Neural cell (in vitro differentiated cells): Measurements from ENCODE around the gene TTC39B. TPM values are rescaled to one million over a fixed set of nuclear protein-coding genes. Genes with fewer than 3 reads are reported as not detected.

Experiments
- H2AFZ ChIP-seq: fragments of 200-600, 300-800 bp; sonication (generic), shearing (Covaris generic); 2 replicates; pipeline ENCODE4 v1.6.0; 2014; ENCODE audit warnings: low read depth, mild to moderate bottlenecking, antibody characterized with exemption, low read length, moderate library complexity
- H3F3A ChIP-seq: fragments of 200-600 bp; shearing (Covaris generic); 2 replicates; pipeline ENCODE4 v1.6.1; 2016; ENCODE audit warnings: mild to moderate bottlenecking, moderate library complexity, mixed read lengths, antibody characterized with exemption, low read length; ENCODE audit not compliant: insufficient read depth, poor library complexity, severe bottlenecking
- H3K27ac ChIP-seq: fragments of 200-600, 300-800 bp; sonication (generic), shearing (Covaris generic); 2 replicates; pipeline ENCODE4 v1.5.1; 2014; ENCODE audit warnings: mild to moderate bottlenecking, low read length, moderate library complexity
- H3K27me3 ChIP-seq: fragments of 300-800, 200-600 bp; sonication (generic), shearing (Covaris generic); 2 replicates; pipeline ENCODE4 v1.6.0; 2014; ENCODE audit warnings: mild to moderate bottlenecking, low read depth, low read length, moderate library complexity; ENCODE audit not compliant: insufficient read depth
- H3K36me3 ChIP-seq: fragments of 300-800, 200-600 bp; sonication (generic), shearing (Covaris generic); 2 replicates; pipeline ENCODE4 v1.5.1; 2014; ENCODE audit warnings: mild to moderate bottlenecking, antibody characterized with exemption, low read length, moderate library complexity; ENCODE audit not compliant: insufficient read depth
- H3K4me2 ChIP-seq: fragments of 300-800, 200-600 bp; sonication (generic), shearing (Covaris generic); 2 replicates; pipeline ENCODE4 v1.6.0; 2014; ENCODE audit warnings: mild to moderate bottlenecking, low read length
- H3K4me3 ChIP-seq: fragments of 300-800, 200-600 bp; sonication (generic), shearing (Covaris generic); 2 replicates; pipeline ENCODE4 v1.5.1; 2014; ENCODE audit warnings: mild to moderate bottlenecking, low read length, moderate library complexity
- H3K79me2 ChIP-seq: fragments of 200-600 bp; shearing (Covaris generic); replicated peaks from 2 replicates; pipeline ENCODE4 v1.6.0; 2014; ENCODE audit warnings: mild to moderate bottlenecking, low read length, moderate library complexity; ENCODE audit not compliant: insufficient read depth
- H3K9ac ChIP-seq: fragments of 300-800, 200-600 bp; sonication (generic), shearing (Covaris generic); 2 replicates; pipeline ENCODE4 v1.6.1; 2016; ENCODE audit warnings: mild to moderate bottlenecking, low read length, mixed read lengths
- H3K9me2 ChIP-seq: fragments of 200-600 bp; shearing (Covaris generic); 2 replicates; pipeline ENCODE4 v1.6.1; 2016; ENCODE audit warnings: mild to moderate bottlenecking, low read length, mixed read lengths; ENCODE audit not compliant: insufficient read depth
- H3K9me3 ChIP-seq: fragments of 200-600, 300-800 bp; sonication (generic), shearing (Covaris generic); 2 replicates; pipeline ENCODE4 v1.6.1; 2016; ENCODE audit warnings: mild to moderate bottlenecking, mixed run types, low read length, moderate library complexity, mixed read lengths
- H4K20me1 ChIP-seq: fragments of 200-600 bp; shearing (Covaris generic); 2 replicates; pipeline ENCODE4 v1.6.1; 2016; ENCODE audit warnings: mild to moderate bottlenecking, mixed run types; ENCODE audit not compliant: insufficient read depth
- EP300 ChIP-seq: fragments of 450-650 bp; conservative IDR thresholded peaks from 2 replicates; pipeline ENCODE4 v1.6.1; 2014; ENCODE audit warnings: antibody characterized with exemption, mild to moderate bottlenecking, moderate library complexity; ENCODE audit not compliant: poor library complexity, severe bottlenecking
- EZH2 ChIP-seq: fragments of 200-600, 300-800 bp; shearing (Covaris generic), sonication (generic); IDR thresholded peaks from 2 replicates; pipeline ENCODE4 v1.6.1; 2014; ENCODE audit warnings: antibody characterized with exemption, low read length, borderline replicate concordance, mild to moderate bottlenecking; ENCODE audit not compliant: insufficient read depth, poor library complexity, severe bottlenecking
- MXI1 ChIP-seq: fragments of 450-650 bp; conservative IDR thresholded peaks from 2 replicates; pipeline ENCODE4 v1.6.1; 2014; ENCODE audit warnings: antibody characterized with exemption, mild to moderate bottlenecking; ENCODE audit not compliant: poor library complexity, severe bottlenecking
- POLR2AphosphoS5 ChIP-seq: IDR thresholded peaks from 2 replicates; pipeline ENCODE4 v1.6.1; 2012
- RAD21 ChIP-seq: fragments of 450-650 bp; conservative IDR thresholded peaks from 2 replicates; pipeline ENCODE4 v1.6.1; 2014; ENCODE audit warnings: antibody characterized with exemption, mild to moderate bottlenecking, moderate library complexity
- SMC3 ChIP-seq: fragments of 450-650 bp; conservative IDR thresholded peaks from 2 replicates; pipeline ENCODE4 v1.6.1; 2014; ENCODE audit warnings: antibody characterized with exemption, mild to moderate bottlenecking, moderate library complexity; ENCODE audit not compliant: poor library complexity
- TAF1 ChIP-seq: IDR thresholded peaks from 2 replicates; pipeline ENCODE4 v1.6.1; 2012; ENCODE audit warnings: low read depth
- polyA plus RNA-seq: library from polyadenylated mRNA; depleted of rRNA; stranded (reverse); fragments of >200 nt; gene quantifications from 2 replicates; pipeline ENCODE4 v1.2.3, GENCODE V29; 2014
- TF ChIP-seq, protein P1 (sequence below): IDR thresholded peaks from 2 replicates; pipeline ENCODE4 v1.6.1; 2012; ENCODE audit warnings: borderline replicate concordance
- TF ChIP-seq, protein P2 (sequence below): fragments of 450-650 bp; IDR thresholded peaks from 2 replicates; pipeline ENCODE4 v1.5.1; 2014; ENCODE audit warnings: antibody characterized with exemption, mild to moderate bottlenecking, moderate library complexity; ENCODE audit not compliant: poor library complexity, severe bottlenecking

The TTC39B gene
- polyA plus RNA-seq, 1 donor from 2014 or later, result 2.8 TPM

- Histone ChIP-seq H3K36me3 (no peaks in the 10 kb centered on the region), H3K27ac (no peak overlapping the region), H3K4me2 (no peak overlapping the region), H3K9me2 (no peaks in the 10 kb centered on the region), H4K20me1 (no peaks in the 10 kb centered on the region), H3K79me2 (no peaks in the 10 kb centered on the region), H3F3A (no peaks in the 10 kb centered on the region), H3K4me3 (no peak overlapping the region), H3K9ac (no peak overlapping the region), H3K9me3 (no peaks in the 10 kb centered on the region), H3K27me3 (no peaks in the 10 kb centered on the region), H2AFZ (no peak overlapping the region)
- TF ChIP-seq SMC3, result no peak
- TF ChIP-seq TAF1, result no peak
- no peak for TF ChIP-seq RAD21
- TF ChIP-seq EZH2, result no peak
- no peak for TF ChIP-seq MXI1
- TF ChIP-seq, protein P1, sequence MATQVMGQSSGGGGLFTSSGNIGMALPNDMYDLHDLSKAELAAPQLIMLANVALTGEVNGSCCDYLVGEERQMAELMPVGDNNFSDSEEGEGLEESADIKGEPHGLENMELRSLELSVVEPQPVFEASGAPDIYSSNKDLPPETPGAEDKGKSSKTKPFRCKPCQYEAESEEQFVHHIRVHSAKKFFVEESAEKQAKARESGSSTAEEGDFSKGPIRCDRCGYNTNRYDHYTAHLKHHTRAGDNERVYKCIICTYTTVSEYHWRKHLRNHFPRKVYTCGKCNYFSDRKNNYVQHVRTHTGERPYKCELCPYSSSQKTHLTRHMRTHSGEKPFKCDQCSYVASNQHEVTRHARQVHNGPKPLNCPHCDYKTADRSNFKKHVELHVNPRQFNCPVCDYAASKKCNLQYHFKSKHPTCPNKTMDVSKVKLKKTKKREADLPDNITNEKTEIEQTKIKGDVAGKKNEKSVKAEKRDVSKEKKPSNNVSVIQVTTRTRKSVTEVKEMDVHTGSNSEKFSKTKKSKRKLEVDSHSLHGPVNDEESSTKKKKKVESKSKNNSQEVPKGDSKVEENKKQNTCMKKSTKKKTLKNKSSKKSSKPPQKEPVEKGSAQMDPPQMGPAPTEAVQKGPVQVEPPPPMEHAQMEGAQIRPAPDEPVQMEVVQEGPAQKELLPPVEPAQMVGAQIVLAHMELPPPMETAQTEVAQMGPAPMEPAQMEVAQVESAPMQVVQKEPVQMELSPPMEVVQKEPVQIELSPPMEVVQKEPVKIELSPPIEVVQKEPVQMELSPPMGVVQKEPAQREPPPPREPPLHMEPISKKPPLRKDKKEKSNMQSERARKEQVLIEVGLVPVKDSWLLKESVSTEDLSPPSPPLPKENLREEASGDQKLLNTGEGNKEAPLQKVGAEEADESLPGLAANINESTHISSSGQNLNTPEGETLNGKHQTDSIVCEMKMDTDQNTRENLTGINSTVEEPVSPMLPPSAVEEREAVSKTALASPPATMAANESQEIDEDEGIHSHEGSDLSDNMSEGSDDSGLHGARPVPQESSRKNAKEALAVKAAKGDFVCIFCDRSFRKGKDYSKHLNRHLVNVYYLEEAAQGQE, result no peak
- TF ChIP-seq, protein P2, sequence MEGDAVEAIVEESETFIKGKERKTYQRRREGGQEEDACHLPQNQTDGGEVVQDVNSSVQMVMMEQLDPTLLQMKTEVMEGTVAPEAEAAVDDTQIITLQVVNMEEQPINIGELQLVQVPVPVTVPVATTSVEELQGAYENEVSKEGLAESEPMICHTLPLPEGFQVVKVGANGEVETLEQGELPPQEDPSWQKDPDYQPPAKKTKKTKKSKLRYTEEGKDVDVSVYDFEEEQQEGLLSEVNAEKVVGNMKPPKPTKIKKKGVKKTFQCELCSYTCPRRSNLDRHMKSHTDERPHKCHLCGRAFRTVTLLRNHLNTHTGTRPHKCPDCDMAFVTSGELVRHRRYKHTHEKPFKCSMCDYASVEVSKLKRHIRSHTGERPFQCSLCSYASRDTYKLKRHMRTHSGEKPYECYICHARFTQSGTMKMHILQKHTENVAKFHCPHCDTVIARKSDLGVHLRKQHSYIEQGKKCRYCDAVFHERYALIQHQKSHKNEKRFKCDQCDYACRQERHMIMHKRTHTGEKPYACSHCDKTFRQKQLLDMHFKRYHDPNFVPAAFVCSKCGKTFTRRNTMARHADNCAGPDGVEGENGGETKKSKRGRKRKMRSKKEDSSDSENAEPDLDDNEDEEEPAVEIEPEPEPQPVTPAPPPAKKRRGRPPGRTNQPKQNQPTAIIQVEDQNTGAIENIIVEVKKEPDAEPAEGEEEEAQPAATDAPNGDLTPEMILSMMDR, result no peak
- TF ChIP-seq EP300, result no peak
- TF ChIP-seq POLR2AphosphoS5, result no peak
Observed at GRCh38 chr9:15220658-15221318, 86.2 kb downstream of the TTC39B start.

- Histone ChIP-seq H2AFZ (no peak overlapping the region), H3K9ac (no peak overlapping the region), H3K4me3 (no peak overlapping the region), H3K9me2 (no peaks in the 10 kb centered on the region), H4K20me1 (no peaks in the 10 kb centered on the region), H3K9me3 (no peaks in the 10 kb centered on the region), H3K27ac (no peak overlapping the region), H3K27me3 (no peaks in the 10 kb centered on the region), H3K79me2 (no peaks in the 10 kb centered on the region), H3F3A (no peaks in the 10 kb centered on the region), H3K4me2 (no peak overlapping the region), H3K36me3 (no peaks in the 10 kb centered on the region)
- TF ChIP-seq POLR2AphosphoS5 (no peak), EZH2 (no peak), SMC3 (no peak), EP300 (no peak), MXI1 (no peak), RAD21 (no peak), TAF1 (no peak)
- TF ChIP-seq, protein P1, result no peak
- TF ChIP-seq, protein P2, result no peak
Observed at GRCh38 chr9:15219546-15219945, 87.5 kb downstream of the TTC39B start.
